ENCODE measurements around the gene CYP19A1.

GRCh38 chr15:51379390-51379789 lies 41.0 kb upstream of the CYP19A1 start:
- no peak for TF ChIP-seq EP300 (IDR thresholded peaks at IDR 0.05; ENCODE audit: borderline replicate concordance)
- TF ChIP-seq EGR1 (IDR thresholded peaks at IDR 0.05): no peak
- TF ChIP-seq ZBTB7A (IDR thresholded peaks at IDR 0.05; ENCODE audit: low read depth): no peak
- TF ChIP-seq REST (IDR thresholded peaks at IDR 0.05; ENCODE audit: low read depth): no peak
- TF ChIP-seq TAF1 (IDR thresholded peaks at IDR 0.05; ENCODE audit: low read depth): no peak
- TF ChIP-seq CEBPB (IDR thresholded peaks at IDR 0.05): no peak
